Stimulated activated CD4-positive, alpha-beta T cell treated with anti-CD3 and anti-CD28 coated beads, TNF-alpha, amount 100 ng/mL, for 48 hours (primary cell): ENCODE data around the gene NXPH1.

ENCODE experiments used
- DNase-seq, 3 donors: peaks; one replicate each; pipeline ENCODE4 v3.0.0-alpha.2; 2020; ENCODE audit warnings: low read depth in 3 of 3

NXPH1 gene

GRCh38 chr7:8433477-8434289 is at the start of gene NXPH1:
NXPH1 (plus strand) TSS chr7:8433609.
- DNase-seq = no peak

- DNase-seq = no peak
Observed at GRCh38 chr7:8384901-8385300, 48.5 kb upstream of the NXPH1 start.

- no peak for DNase-seq
Observed at GRCh38 chr7:8386926-8387550, 46.4 kb upstream of the NXPH1 start.

- DNase-seq = no peak
Observed at GRCh38 chr7:8387551-8388256, 45.7 kb upstream of the NXPH1 start.

- no peak for DNase-seq
Observed at GRCh38 chr7:8388257-8388625, 45.2 kb upstream of the NXPH1 start.

- DNase-seq = no peak
Observed at GRCh38 chr7:8389593-8390261, 43.7 kb upstream of the NXPH1 start.

- DNase-seq = no peak
Observed at GRCh38 chr7:8390262-8390626, 43.2 kb upstream of the NXPH1 start.

- DNase-seq = no peak
Observed at GRCh38 chr7:8391353-8392062, 41.9 kb upstream of the NXPH1 start.

GRCh38 chr7:8396294-8396693 is 37.1 kb upstream of the NXPH1 start:
- DNase-seq = no peak

- no peak for DNase-seq
Observed at GRCh38 chr7:8408871-8409270, 24.5 kb upstream of the NXPH1 start.

GRCh38 chr7:8411103-8411502 is 22.3 kb upstream of the NXPH1 start:
- no peak for DNase-seq

GRCh38 chr7:8413600-8413999 is 19.8 kb upstream of the NXPH1 start:
- DNase-seq = no peak

- DNase-seq = peak in 2 of 3 donors; percentile 22 to 30
Observed at GRCh38 chr7:8418629-8419245, 14.7 kb upstream of the NXPH1 start.

GRCh38 chr7:8422177-8422576 is 11.2 kb upstream of the NXPH1 start:
- DNase-seq = no peak

- no peak for DNase-seq
Observed at GRCh38 chr7:8423057-8423456, 10.4 kb upstream of the NXPH1 start.

GRCh38 chr7:8425223-8425622 is 8.2 kb upstream of the NXPH1 start:
- DNase-seq = no peak

- DNase-seq = no peak
Observed at GRCh38 chr7:8430643-8431042, 2.8 kb upstream of the NXPH1 start.

- DNase-seq = no peak
Observed at GRCh38 chr7:8434290-8435002, 1.0 kb downstream of the NXPH1 start.

- DNase-seq = no peak
Observed at GRCh38 chr7:8435095-8435494, 1.7 kb downstream of the NXPH1 start.
